Globus pallidus (tissue), 1 donor: Measurements from ENCODE around the gene ANGEL1.

Experiments
- DNase-seq: peaks from one replicate; pipeline ENCODE4 v3.0.0-alpha.2; 2015; ENCODE audit warnings: low spot score

ANGEL1 gene

GRCh38 chr14:76765461-76765931, 47.2 kb downstream of the ANGEL1 start:
- no peak for DNase-seq

- peak; percentile 79 for DNase-seq
Observed at GRCh38 chr14:76763096-76764041, 49.3 kb downstream of the ANGEL1 start.

GRCh38 chr14:76762411-76763095, 50.1 kb downstream of the ANGEL1 start:
- no peak for DNase-seq

- peak; percentile 69 for DNase-seq
Observed at GRCh38 chr14:76761960-76762410, 50.7 kb downstream of the ANGEL1 start.

GRCh38 chr14:76761136-76761959, 51.3 kb downstream of the ANGEL1 start, which contains the start of gene VASH1:
Gene VASH1 (plus strand): TSS chr14:76761468. CDS start chr14:76762822, 1,354 bp downstream.
- DNase-seq, result peak; percentile 72

GRCh38 chr14:76760331-76761135, 52.1 kb downstream of the ANGEL1 start:
- DNase-seq, result no peak

- no peak for DNase-seq
Observed at GRCh38 chr14:76759589-76759988, 53.1 kb downstream of the ANGEL1 start.

GRCh38 chr14:76756371-76756750, 56.3 kb downstream of the ANGEL1 start:
- no peak for DNase-seq

GRCh38 chr14:76755610-76756370, 56.9 kb downstream of the ANGEL1 start:
- no peak for DNase-seq

- no peak for DNase-seq
Observed at GRCh38 chr14:76754586-76754985, 58.1 kb downstream of the ANGEL1 start.

- no peak for DNase-seq
Observed at GRCh38 chr14:76753541-76754198, 59.0 kb downstream of the ANGEL1 start.

- peak; percentile 85 for DNase-seq
Observed at GRCh38 chr14:76752744-76753143, 59.9 kb downstream of the ANGEL1 start.

- DNase-seq, result no peak
Observed at GRCh38 chr14:76742966-76743365, 69.7 kb downstream of the ANGEL1 start.

GRCh38 chr14:76742185-76742584, 70.5 kb downstream of the ANGEL1 start:
- no peak for DNase-seq

GRCh38 chr14:76741074-76741473, 71.6 kb downstream of the ANGEL1 start:
- DNase-seq, result no peak
